ENCODE results near the gene ZBTB32.

The ZBTB32 gene

DNA sequence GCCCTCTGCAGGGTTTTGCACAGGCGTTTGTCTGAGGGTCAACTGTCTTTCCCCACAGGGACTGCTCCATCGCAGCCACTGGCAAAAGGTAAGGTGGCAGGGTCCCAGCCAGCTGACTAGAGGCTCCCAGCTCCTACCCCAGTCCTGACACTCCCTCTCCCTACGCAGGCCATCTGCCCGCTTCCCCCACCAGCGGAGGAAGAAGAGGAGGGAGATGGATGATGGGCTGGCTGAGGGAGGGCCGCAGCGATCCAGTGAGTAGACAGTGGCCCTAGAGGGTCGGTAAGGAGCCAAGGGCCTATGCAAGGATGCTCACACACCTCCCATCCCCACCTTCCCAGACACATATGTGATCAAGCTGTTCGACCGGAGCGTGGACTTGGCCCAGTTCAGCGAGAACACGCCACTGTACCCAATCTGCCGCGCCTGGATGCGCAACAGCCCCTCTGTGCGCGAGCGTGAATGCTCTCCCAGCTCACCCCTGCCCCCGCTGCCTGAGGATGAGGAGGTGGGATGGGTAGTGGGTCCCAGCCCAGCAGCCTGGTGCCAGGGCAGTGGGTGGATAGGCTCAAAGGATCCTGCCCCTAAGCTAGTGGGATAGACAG, 48.5 kb downstream of the ZBTB32 start:
- no peak for DNase-seq (ENCODE audit: low read depth in 2 of 2)

DNA sequence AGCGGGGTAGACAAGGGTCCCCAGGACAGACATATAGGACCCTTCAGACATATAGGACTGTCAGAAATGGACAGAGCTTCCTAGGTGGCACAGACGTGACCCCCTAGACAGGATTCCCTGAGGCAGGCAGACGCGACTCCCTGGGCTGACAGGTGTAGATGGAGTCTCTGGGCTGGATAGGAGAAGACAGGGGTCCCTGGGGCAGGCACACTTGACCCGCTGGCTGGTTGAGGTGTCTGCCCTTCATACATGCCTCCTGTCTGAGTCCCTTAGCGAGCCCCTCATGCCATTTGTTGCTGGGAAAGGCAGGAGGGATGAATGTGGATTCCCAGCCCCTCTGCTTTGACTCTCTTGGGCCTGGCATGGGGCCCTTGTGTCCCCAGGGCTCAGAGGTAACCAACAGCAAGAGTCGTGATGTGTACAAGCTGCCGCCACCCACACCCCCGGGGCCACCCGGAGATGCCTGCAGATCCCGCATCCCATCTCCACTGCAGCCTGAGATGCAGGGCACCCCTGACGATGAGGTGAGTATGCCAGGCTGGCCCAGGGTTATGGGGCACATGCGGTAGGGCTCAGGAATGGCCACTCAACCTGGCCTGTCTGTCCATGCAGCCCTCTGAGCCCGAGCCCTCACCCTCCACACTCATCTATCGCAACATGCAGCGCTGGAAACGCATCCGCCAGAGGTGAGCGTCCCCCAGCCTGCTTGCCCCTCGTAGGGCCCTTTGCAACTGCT, 49.4 kb downstream of the ZBTB32 start:
- no peak for DNase-seq (ENCODE audit: low read depth in 2 of 2)

DNA sequence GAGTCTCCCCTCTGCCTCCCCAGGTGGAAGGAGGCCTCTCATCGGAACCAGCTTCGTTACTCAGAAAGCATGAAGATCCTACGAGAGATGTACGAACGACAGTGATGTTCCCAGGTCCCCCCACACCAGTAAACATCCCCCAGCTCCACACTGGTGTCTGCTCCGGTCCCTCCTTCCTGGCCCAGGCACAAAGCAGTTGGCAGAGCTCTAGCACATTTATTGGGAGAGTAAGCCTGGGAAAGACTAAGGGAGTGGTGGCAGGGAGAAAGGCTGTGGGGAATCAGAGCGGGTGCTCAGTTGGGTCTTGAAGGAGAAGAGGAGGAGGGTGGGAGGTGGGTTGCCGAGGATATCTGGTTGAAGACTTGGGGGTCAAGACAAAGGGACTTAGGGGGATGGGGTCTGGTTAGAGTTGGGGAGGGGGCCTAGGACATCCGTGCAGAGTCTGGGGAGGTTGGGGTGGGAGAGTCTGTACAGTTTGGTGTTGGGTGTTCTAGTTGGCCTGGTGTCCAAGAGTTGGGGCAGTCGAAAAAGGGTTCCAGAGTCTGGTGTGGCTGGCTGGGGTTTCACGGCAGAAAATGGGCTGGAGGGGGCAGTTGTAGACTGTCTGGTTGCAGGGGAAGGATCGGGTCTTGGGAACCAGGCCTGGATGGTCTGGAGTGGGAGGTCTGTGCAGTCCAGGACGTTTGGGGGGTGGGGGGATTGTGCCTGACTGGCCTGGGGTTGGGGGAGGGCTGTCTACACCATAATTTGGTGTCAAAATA, 50.2 kb downstream of the ZBTB32 start:
- no peak for DNase-seq (ENCODE audit: low read depth in 2 of 2)

DNA sequence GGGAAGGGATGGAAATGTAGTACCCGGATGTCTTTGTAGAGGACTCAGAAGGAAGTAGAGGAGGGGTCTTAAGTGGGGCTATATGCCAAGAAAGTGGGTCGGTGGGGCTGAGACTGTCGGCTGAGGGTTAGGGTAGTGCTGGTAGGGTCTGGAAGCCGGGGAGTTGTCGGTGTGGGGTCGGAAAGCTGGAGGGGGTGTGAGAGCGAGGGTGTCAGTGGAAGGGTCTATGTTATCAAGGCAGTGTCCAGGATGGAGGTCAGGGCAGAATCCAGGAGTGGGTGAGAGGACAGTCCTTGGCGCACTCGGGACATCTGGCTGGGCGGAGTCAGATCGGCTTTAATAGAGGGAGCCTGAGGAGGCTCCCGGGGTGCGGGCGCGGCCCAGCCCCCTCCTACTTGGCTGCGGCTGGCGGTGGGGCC, 50.8 kb downstream of the ZBTB32 start:
- DNase-seq (ENCODE audit: low read depth in 2 of 2): no peak

- no peak for DNase-seq (ENCODE audit: low read depth in 2 of 2)
These were observed 51.4 kb downstream of the ZBTB32 start for GRCh38 chr19:35755550-35756376.

GRCh38 chr19:35756377-35757230, 52.2 kb downstream of the ZBTB32 start, which contains the start of gene HSPB6:
Gene HSPB6 (minus strand): TSS chr19:35757029. CDS start chr19:35757008, 21 bp downstream.
- DNase-seq (ENCODE audit: low read depth in 2 of 2): no peak

GRCh38 chr19:35757231-35757748, 52.9 kb downstream of the ZBTB32 start:
- DNase-seq (ENCODE audit: low read depth in 2 of 2): peak; percentile 81 to 82

DNA sequence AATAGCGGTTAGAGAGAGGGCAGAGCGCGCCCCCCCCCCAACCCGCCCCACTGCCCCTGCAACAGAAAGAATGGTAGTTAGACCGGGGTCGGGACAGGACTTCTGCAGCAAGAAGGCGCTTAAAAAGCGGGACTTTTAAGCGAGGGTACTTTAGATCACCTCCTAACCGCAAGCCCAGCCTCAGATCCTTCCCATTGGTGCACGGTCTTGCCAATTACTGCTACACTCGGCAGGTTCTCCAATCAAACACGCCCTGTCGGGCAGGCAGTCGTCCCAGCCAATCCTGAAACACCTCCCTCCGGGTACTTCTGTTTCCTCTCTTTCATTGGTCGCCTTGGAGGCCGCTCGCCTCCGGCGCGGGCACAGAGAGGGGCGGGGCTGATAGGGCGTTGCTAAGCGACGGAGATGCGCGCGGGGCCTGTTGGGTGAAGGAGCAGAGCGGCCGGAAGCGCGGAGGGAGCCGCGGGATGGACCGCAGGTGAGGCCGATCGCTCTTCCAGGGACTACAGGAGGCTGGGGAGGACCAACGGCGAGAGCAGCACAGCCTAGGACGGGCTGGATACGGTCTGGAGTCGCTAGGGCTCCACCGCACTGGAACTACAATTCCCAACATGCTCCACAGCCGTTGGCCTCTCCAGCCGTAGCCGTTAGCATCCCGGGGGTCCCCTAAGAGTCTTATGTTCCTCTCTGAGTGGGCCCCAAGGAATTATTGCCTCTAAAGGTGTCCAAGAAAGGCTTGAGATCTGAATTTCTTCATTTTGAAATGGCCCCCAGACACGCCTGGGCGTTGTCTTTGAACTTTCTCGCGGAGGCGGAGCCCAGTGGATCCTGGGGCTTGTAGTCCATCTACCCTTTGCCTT, 53.6 kb downstream of the ZBTB32 start, which contains the start of gene PROSER3:
TSS of gene PROSER3 (plus strand) at position 428 of the 860 bp plus-strand sequence. CDS start at position 468, 40 bp downstream.
- DNase-seq (ENCODE audit: low read depth in 2 of 2): peak; percentile 99 to 100

DNA sequence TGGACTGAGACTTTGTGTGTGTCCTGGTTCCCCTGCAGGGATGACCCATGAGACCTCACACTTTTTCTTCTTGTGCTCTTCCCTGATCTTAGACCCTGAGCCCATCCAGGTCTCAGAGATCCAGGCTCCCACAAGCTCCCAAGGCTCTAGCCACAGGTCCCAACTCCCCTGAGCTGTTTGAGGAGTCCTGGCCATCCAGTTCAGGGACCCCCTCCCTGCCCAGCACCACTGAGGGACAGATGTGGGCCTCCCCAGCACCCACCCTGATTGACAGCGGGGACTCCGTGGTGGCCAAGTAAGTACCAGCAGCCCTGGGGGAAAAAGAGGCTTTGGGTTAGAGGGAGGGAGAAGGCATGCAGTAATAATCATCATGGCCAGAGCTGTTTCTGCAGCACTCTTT, 55.3 kb downstream of the ZBTB32 start:
- DNase-seq (ENCODE audit: low read depth in 2 of 2): no peak

GRCh38 chr19:35760711-35761349, 56.5 kb downstream of the ZBTB32 start:
- no peak for DNase-seq (ENCODE audit: low read depth in 2 of 2)

GRCh38 chr19:35764432-35765315, 60.3 kb downstream of the ZBTB32 start:
- DNase-seq (ENCODE audit: low read depth in 2 of 2): no peak

Data from fibroblast of skin of left biceps (primary cell).